C4-2B (cell line): Measurements from ENCODE around the gene POGK.

Source experiments
- ZFX ChIP-seq: fragments of 450-650 bp; IDR thresholded peaks from 2 replicates; pipeline ENCODE4 v1.6.1; 2017
- TF ChIP-seq, protein P1 (sequence below): fragments of 450-650 bp; conservative IDR thresholded peaks from 2 replicates; pipeline ENCODE4 v1.5.1; 2017; ENCODE audit warnings: mild to moderate bottlenecking

DNA sequence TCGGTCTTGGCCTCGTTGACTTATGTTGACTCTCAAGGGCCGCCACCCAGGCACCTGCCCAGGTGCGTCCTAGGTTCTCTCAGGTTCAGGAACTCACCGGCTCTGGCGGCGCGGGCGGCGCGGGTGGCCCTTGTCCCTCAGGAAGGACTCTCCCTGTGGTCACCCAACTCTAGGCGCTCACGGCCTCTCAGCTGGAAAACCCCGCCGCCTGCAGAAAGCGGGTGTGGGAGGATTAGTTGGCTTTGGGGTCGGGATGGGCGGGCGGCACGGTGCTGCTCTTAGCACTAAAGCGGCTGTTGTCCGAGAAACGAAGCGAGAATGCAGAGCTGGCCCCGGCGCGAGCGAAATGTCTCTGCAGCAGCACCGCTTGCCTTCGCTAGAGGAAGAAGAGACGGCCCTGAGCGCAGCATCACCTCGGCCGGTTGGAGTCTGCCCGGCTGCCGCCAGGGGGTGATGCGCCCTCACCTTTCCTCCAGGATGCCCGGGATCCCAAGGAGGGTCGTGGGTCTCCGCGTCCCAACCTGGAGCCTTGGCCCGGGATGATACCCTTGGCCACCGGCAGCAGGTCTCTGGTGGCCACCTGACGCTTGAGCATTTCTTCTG lies 44.9 kb downstream of the POGK start:
- TF ChIP-seq, protein P1, sequence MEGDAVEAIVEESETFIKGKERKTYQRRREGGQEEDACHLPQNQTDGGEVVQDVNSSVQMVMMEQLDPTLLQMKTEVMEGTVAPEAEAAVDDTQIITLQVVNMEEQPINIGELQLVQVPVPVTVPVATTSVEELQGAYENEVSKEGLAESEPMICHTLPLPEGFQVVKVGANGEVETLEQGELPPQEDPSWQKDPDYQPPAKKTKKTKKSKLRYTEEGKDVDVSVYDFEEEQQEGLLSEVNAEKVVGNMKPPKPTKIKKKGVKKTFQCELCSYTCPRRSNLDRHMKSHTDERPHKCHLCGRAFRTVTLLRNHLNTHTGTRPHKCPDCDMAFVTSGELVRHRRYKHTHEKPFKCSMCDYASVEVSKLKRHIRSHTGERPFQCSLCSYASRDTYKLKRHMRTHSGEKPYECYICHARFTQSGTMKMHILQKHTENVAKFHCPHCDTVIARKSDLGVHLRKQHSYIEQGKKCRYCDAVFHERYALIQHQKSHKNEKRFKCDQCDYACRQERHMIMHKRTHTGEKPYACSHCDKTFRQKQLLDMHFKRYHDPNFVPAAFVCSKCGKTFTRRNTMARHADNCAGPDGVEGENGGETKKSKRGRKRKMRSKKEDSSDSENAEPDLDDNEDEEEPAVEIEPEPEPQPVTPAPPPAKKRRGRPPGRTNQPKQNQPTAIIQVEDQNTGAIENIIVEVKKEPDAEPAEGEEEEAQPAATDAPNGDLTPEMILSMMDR: no peak
- no peak for TF ChIP-seq ZFX
